ENCODE results near the gene UBR2.
"Not testable (repeated sequence)": the region's sequence is repeated elsewhere in the genome, so short reads cannot be mapped to it uniquely, and the experiment has no call there.

The UBR2 gene

GRCh38 chr6:42711930-42712329 lies 148.1 kb downstream of the UBR2 start:
- no peak for DNase-seq (ENCODE audit: low read depth)
- H3K4me3 ChIP-seq (ENCODE audit: low read depth, low read length), result no peak overlapping the region

GRCh38 chr6:42714098-42714761 lies 150.4 kb downstream of the UBR2 start:
- DNase-seq (ENCODE audit: low read depth), result no peak
- no peak overlapping the region for H3K4me3 ChIP-seq (ENCODE audit: low read depth, low read length)

DNA sequence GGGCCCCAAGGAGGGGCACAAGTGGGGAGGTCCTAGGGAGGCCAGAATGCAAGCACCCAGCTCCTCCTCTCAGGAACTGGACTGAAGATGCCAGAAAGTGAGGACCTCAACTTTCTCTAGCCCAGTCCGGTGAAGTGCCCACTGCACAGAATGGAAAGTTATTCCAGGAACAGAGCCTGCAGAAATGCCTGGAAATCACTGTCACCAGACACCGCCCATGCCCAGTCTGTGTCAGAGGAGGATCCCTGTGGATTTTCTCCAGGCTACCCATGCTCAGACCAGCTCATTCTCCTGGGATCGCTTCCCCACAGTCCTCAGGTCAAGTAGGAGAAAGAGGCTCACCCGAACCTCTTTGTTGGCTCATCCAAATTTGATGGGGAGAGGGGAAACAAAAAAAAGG lies 152.0 kb downstream of the UBR2 start:
- no peak for DNase-seq (ENCODE audit: low read depth)
- no peak overlapping the region for H3K4me3 ChIP-seq (ENCODE audit: low read depth, low read length)

GRCh38 chr6:42720739-42721138 lies 156.9 kb downstream of the UBR2 start:
- DNase-seq (ENCODE audit: low read depth), result no peak
- no peak overlapping the region for H3K4me3 ChIP-seq (ENCODE audit: low read depth, low read length)

DNA sequence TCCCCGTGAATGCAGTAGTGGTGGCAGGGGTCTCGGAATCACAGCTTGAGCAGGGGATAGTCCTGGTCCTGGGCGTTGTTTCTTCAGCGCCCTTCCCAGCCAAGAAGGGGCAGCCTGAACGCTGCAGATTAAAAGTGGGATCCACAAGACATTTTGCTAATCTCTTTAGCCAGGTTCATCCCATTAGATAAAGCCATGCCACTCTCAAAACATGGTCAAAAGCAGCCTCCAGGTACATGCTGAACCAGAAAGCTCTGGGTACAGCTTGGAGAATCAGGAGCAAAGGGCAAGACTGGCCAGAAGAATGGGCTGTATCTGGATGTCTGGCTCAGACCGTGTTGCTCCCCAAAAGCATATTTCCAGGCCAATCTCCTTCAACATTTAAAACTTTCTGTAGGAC lies 158.7 kb downstream of the UBR2 start, which contains the start of gene PRPH2:
Gene PRPH2, minus strand, starts transcription at position 101 of the 400 bp plus-strand sequence. CDS start 263 bp downstream, outside the sequence.
- H3K4me3 ChIP-seq (ENCODE audit: low read depth, low read length), result no peak within 1 kb of the TSS
- DNase-seq (ENCODE audit: low read depth), result no peak

DNA sequence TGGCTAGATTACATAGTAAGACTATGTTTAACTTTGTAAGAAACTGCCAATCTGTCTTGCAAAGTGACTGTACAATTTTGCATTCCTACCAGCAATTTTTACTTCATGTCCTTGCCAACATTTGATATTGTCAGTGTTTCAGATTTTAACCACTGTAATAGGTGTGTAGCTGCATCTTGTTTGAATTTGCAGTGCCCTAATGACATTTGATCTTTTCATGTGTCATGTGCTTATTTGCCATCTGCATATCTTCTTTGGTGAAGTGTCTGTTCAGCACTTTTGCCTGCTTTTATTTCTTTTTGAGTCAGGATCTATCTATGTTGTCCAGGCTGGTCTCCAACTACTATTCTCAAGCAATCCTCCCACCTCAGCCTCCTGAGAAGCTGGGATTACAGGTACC lies 161.0 kb downstream of the UBR2 start:
- H3K4me3 ChIP-seq (ENCODE audit: low read depth, low read length), result no peak overlapping the region

GRCh38 chr6:42726026-42726425 lies 162.2 kb downstream of the UBR2 start:
- no peak overlapping the region for H3K4me3 ChIP-seq (ENCODE audit: low read depth, low read length)

More for the DNA sequence above, 161.0 kb downstream of the UBR2 start:
- DNase-seq (ENCODE audit: low read depth), result no peak

DNA sequence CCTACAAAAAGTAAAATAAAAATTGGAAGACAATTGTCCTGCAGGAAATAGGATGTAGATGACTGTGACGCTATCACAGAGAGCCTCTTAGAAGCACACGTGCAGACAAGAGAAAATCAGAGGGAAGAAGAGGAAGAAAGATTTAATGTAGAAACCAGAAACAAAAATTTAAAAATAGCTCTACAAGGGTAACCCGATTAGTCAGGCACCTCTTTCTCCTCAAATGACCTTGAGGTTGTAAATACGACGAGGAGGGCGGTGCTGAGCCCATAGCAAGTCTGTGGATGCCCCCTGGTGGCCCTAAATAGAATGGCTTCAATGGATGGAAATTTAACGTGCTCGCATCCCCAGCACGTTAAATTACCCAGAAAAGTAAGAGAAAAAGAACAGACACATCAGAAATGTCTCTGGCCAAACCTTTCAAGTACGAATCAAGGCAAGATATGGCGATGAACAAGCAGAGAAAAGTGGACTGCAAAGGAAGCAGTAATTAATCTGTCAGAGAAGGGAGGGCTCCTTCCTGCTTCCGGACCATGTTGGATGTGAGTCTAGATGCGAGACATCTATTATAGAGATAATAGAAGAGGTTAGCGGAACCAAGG lies 162.8 kb downstream of the UBR2 start:
- DNase-seq (ENCODE audit: low read depth), result peak; percentile 75
- H3K4me3 ChIP-seq (ENCODE audit: low read depth, low read length), result peak overlapping the region; percentile 32

More at GRCh38 chr6:42726026-42726425, 162.2 kb downstream of the UBR2 start:
- no peak for DNase-seq (ENCODE audit: low read depth)

- H3K4me3 ChIP-seq (ENCODE audit: low read depth, low read length), result peak overlapping the region; percentile 32
- no peak for DNase-seq (ENCODE audit: low read depth)
Measured at GRCh38 chr6:42727087-42727611, 163.3 kb downstream of the UBR2 start.

GRCh38 chr6:42727627-42728026 lies 163.8 kb downstream of the UBR2 start:
- no peak for DNase-seq (ENCODE audit: low read depth)
- no peak overlapping the region for H3K4me3 ChIP-seq (ENCODE audit: low read depth, low read length)

DNA sequence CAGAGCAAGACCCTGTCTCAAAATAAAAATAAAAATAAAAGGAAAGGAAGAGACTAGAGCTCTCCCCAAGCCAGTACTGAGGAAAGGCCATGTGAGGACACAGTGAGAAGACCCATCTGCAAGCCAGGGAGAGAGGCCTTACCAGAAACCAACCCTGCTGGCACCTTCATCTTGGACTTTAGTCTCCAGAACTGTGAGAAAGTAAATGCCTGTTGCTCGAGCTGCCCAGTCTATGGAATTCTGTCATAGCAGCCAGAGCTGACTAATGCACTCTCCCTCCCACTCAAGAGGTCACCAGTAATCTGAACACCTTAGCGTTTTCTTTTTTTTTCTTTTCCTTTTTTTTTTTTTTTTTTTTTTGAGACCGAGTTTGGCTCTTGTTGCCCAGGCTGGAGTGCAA lies 165.9 kb downstream of the UBR2 start:
- H3K4me3 ChIP-seq (ENCODE audit: low read depth, low read length), result no peak overlapping the region
- no peak for DNase-seq (ENCODE audit: low read depth)

DNA sequence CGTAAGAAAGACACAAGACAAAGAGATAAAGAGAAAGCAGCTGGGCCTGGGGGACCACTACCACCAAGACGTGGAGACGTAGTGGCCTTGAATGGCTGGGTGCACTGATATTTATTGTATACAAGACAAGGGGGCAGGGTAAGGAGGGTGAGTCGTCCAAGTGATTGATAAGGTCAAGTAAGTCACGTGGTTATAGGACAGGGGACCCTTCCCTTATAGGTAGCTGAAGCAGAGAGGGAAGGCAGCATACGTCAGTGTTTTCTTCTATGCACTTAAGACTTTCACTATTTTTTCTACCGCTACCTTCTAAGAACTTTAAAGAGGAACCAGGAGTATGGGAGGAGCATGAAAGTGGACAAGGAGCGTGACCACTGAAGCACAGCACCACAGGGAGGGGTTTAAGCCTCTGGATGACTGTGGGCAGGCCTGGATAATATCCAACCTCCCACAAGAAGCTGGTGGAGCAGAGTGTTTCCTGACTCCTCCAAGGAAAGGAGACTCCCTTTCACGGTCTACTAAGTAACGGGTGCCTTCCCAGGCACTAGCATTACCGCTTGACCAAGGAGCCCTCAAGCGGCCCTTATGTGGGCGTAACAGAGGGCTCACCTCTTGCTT lies 170.1 kb downstream of the UBR2 start:
- H3K4me3 ChIP-seq (ENCODE audit: low read depth, low read length); DNase-seq (ENCODE audit: low read depth): not testable (repeated sequence)

- H3K4me3 ChIP-seq (ENCODE audit: low read depth, low read length), result no peak overlapping the region
- DNase-seq (ENCODE audit: low read depth), result no peak
Measured at GRCh38 chr6:42735976-42736375, 172.1 kb downstream of the UBR2 start.

DNA sequence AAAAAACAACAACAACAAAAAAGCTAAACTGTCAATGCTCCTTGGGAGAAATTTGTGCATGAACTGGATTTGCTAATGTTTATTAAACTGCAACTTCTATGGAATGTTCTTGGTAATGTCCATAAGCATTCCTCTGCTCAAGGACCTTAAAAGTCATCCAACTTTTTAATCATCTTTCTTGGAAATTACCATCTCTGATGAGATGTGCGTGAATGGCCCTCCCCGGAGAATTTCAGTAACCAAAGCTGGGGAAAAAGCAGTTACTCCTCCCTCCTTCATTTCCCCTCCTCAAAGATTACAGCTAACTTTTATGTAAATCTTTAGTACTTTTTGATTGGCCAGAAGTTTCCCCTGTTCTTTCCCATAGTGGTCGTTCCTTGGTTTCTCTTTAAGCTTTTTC lies 176.9 kb downstream of the UBR2 start:
- no peak for DNase-seq (ENCODE audit: low read depth)
- no peak overlapping the region for H3K4me3 ChIP-seq (ENCODE audit: low read depth, low read length)

GRCh38 chr6:42742116-42742894 lies 178.5 kb downstream of the UBR2 start:
- DNase-seq (ENCODE audit: low read depth), result peak; percentile 37
- H3K4me3 ChIP-seq (ENCODE audit: low read depth, low read length), result no peak overlapping the region
